NCI-H748 (cell line): ENCODE results near the gene STIM2.
"Not testable (repeated sequence)": the region's sequence is repeated elsewhere in the genome, so short reads cannot be mapped to it uniquely, and the experiment has no call there.

ENCODE experiments used
- DNase-seq: peaks from one replicate; lab custom pipeline; 2025; ENCODE audit not compliant: unreplicated experiment; lab: John Stamatoyannopoulos, UW

The STIM2 gene

GRCh38 chr4:26866781-26867180 lies 6.1 kb downstream of the STIM2 start:
- no peak for DNase-seq

- no peak for DNase-seq
Measured at GRCh38 chr4:26867914-26868684, 7.5 kb downstream of the STIM2 start.

GRCh38 chr4:26870576-26871262 lies 10.1 kb downstream of the STIM2 start:
- no peak for DNase-seq

GRCh38 chr4:26871611-26872010 lies 11.0 kb downstream of the STIM2 start:
- DNase-seq: no peak

- DNase-seq: no peak
Measured at GRCh38 chr4:26873391-26874026, 12.9 kb downstream of the STIM2 start.

GRCh38 chr4:26874110-26874509 lies 13.5 kb downstream of the STIM2 start:
- no peak for DNase-seq

GRCh38 chr4:26877406-26877805 lies 16.8 kb downstream of the STIM2 start:
- no peak for DNase-seq

- DNase-seq: no peak
Measured at GRCh38 chr4:26877961-26878360, 17.3 kb downstream of the STIM2 start.

- DNase-seq: no peak
Measured at GRCh38 chr4:26878794-26879391, 18.3 kb downstream of the STIM2 start.

- DNase-seq: no peak
Measured at GRCh38 chr4:26879805-26880204, 19.2 kb downstream of the STIM2 start.

GRCh38 chr4:26884026-26884425 lies 23.4 kb downstream of the STIM2 start:
- no peak for DNase-seq

GRCh38 chr4:26884486-26884988 lies 23.9 kb downstream of the STIM2 start:
- no peak for DNase-seq

GRCh38 chr4:26885912-26886274 lies 25.3 kb downstream of the STIM2 start:
- no peak for DNase-seq

- DNase-seq: no peak
Measured at GRCh38 chr4:26887143-26887542, 26.5 kb downstream of the STIM2 start.

- DNase-seq: no peak
Measured at GRCh38 chr4:26887809-26888208, 27.2 kb downstream of the STIM2 start.

- DNase-seq: no peak
Measured at GRCh38 chr4:26889356-26889755, 28.7 kb downstream of the STIM2 start.

- no peak for DNase-seq
Measured at GRCh38 chr4:26891054-26891453, 30.4 kb downstream of the STIM2 start.

GRCh38 chr4:26891867-26892266 lies 31.2 kb downstream of the STIM2 start:
- DNase-seq: no peak

- no peak for DNase-seq
Measured at GRCh38 chr4:26892480-26893150, 32.0 kb downstream of the STIM2 start.

GRCh38 chr4:26893491-26893890 lies 32.9 kb downstream of the STIM2 start:
- no peak for DNase-seq

GRCh38 chr4:26894881-26895280 lies 34.2 kb downstream of the STIM2 start:
- DNase-seq: not testable (repeated sequence)
